HCT116 (cell line): Measurements from ENCODE around the gene COL23A1. TPM values are rescaled to one million over a fixed set of nuclear protein-coding genes. Genes with fewer than 3 reads are reported as not detected.

ENCODE experiments used
- CEBPB ChIP-seq: IDR thresholded peaks from 2 replicates; pipeline ENCODE4 v1.6.1; 2012; ENCODE audit warnings: low read depth
- POLR2AphosphoS5 ChIP-seq: IDR thresholded peaks from 2 replicates; pipeline ENCODE4 v1.6.1; 2011; ENCODE audit warnings: mild to moderate bottlenecking, low read depth, low read length, moderate library complexity
- REST ChIP-seq: IDR thresholded peaks from 2 replicates; pipeline ENCODE4 v1.6.1; 2012; ENCODE audit warnings: low read depth
- SP1 ChIP-seq: IDR thresholded peaks from 2 replicates; pipeline ENCODE4 v1.6.1; 2012; ENCODE audit warnings: low read depth
- ZBTB33 ChIP-seq: IDR thresholded peaks from 2 replicates; pipeline ENCODE4 v1.6.1; 2011; ENCODE audit warnings: mild to moderate bottlenecking, low read length, moderate library complexity; ENCODE audit not compliant: insufficient replicate concordance; ENCODE audit errors: extremely low read depth
- total RNA-seq: library from RNA; stranded (reverse); gene quantifications from one replicate; pipeline ENCODE4 v1.2.1, GENCODE V29; 2021; ENCODE audit not compliant: unreplicated experiment
- TF ChIP-seq, protein P1 (sequence below): IDR thresholded peaks from 2 replicates; pipeline ENCODE4 v1.6.1; 2012

Gene COL23A1
- total RNA-seq, 1 experiment from 2014 or later, result not detected

DNA sequence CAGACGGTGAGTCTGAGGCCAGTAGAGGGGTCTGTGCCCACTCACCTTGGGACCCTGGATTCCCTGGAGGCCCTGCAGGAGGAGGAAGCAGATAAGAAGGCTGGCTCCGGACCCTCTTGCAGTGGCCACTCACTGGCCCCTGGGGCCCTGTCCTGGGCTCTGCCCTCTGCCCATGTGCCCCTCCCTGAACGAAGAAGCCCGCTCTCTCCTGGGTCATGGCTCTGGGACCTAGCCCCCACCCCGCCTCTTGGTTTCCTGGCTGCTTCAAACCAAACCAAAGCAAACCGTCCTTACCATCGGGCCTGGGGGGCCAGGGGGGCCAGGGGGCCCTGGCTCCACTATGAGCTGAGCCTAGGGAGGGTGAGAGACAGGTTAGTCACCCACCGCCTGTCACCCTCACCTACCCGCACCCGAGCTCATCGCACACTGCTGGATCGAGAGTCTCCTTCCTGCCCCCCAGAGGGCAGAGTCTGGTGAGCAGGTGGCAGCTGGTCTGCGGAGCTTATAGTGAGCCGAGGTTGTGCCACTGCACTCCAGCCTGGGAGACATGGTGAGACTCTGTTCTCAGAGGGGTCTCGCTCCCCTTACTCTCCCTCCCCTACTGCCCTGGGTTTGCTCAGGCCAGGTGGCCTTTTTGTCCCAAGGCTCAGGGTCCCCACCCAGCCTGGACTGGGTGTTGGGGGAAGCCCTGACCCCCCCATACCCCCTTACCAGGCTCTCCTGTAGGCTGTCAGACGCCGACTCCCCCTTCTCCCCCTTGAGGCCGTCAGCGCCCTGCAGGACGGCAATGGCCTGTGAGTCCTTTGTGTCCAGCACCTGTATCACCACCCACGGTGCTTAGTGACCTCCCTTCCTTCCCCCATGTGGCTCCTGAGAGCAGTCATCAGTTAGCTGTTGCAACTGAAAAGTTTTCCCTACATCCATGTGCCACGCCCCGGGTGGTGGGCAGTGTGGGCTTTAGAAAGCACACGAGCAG, 342.4 kb downstream of the COL23A1 start (continued):
- no peak for TF ChIP-seq REST
- TF ChIP-seq POLR2AphosphoS5, result no peak
- no peak for TF ChIP-seq CEBPB
- TF ChIP-seq, protein P1, sequence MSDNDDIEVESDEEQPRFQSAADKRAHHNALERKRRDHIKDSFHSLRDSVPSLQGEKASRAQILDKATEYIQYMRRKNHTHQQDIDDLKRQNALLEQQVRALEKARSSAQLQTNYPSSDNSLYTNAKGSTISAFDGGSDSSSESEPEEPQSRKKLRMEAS, result no peak
- no peak for TF ChIP-seq SP1
- TF ChIP-seq ZBTB33, result no peak
